Measurements from ENCODE around the gene TIMP3.

DNA sequence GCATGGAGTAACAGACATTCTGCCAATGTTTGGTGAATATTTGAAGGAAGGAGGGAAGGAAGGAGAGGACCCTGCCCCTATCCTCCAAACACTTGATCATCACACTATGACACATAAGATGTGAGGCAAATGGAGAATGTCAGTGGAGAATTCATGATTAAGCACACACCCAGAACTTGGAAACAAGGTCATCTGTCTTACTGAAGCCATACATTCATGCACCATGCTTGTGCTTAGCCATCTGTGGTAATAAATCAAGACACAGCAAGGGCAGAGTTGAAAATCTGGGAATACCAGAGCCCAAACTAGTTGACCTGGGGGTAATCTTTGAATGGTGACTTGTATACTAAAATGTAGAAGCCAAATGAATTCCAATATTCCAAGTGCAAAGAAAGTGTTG, 7.9 kb upstream of the TIMP3 start:
- TF ChIP-seq, protein P1, sequence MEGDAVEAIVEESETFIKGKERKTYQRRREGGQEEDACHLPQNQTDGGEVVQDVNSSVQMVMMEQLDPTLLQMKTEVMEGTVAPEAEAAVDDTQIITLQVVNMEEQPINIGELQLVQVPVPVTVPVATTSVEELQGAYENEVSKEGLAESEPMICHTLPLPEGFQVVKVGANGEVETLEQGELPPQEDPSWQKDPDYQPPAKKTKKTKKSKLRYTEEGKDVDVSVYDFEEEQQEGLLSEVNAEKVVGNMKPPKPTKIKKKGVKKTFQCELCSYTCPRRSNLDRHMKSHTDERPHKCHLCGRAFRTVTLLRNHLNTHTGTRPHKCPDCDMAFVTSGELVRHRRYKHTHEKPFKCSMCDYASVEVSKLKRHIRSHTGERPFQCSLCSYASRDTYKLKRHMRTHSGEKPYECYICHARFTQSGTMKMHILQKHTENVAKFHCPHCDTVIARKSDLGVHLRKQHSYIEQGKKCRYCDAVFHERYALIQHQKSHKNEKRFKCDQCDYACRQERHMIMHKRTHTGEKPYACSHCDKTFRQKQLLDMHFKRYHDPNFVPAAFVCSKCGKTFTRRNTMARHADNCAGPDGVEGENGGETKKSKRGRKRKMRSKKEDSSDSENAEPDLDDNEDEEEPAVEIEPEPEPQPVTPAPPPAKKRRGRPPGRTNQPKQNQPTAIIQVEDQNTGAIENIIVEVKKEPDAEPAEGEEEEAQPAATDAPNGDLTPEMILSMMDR (IDR thresholded peaks at IDR 0.05), result no peak
- no peak for TF ChIP-seq POLR2A (IDR thresholded peaks at IDR 0.05)

Data from Peyer's patch (tissue), 4 donors.